Ishikawa (cell line): Measurements from ENCODE around the gene PTHLH.

Experiments used
- CEBPB ChIP-seq: IDR thresholded peaks from 2 replicates; pipeline ENCODE4 v1.6.1; 2012
- CREB1 ChIP-seq: IDR thresholded peaks from 2 replicates; pipeline ENCODE4 v1.6.1; 2012; ENCODE audit warnings: low read depth
- EGR1 ChIP-seq: IDR thresholded peaks from 2 replicates; pipeline ENCODE4 v1.6.1; 2012
- EP300 ChIP-seq: IDR thresholded peaks from 2 replicates; pipeline ENCODE4 v1.6.1; 2012; ENCODE audit warnings: borderline replicate concordance
- FOXM1 ChIP-seq: IDR thresholded peaks from 2 replicates; pipeline ENCODE4 v1.6.1; 2012; ENCODE audit warnings: low read depth, borderline replicate concordance
- NFIC ChIP-seq: IDR thresholded peaks from 2 replicates; pipeline ENCODE4 v1.6.1; 2012
- RAD21 ChIP-seq: IDR thresholded peaks from 2 replicates; pipeline ENCODE4 v1.6.1; 2012; ENCODE audit warnings: low read depth
- TAF1 ChIP-seq: IDR thresholded peaks from 2 replicates; pipeline ENCODE4 v1.6.1; 2012; ENCODE audit warnings: low read depth, mild to moderate bottlenecking
- TCF12 ChIP-seq: IDR thresholded peaks from 2 replicates; pipeline ENCODE4 v1.6.1; 2012; ENCODE audit warnings: low read depth
- TEAD4 ChIP-seq: IDR thresholded peaks from 2 replicates; pipeline ENCODE4 v1.6.1; 2012
- YY1 ChIP-seq: IDR thresholded peaks from 2 replicates; pipeline ENCODE4 v1.6.1; 2012; ENCODE audit warnings: low read depth
- ZBTB7A ChIP-seq: IDR thresholded peaks from 2 replicates; pipeline ENCODE4 v1.6.1; 2012; ENCODE audit warnings: low read depth
- TF ChIP-seq, protein P1 (sequence below): IDR thresholded peaks from 2 replicates; pipeline ENCODE4 v1.6.1; 2012; ENCODE audit warnings: low read depth, mild to moderate bottlenecking
- TF ChIP-seq, protein P2 (sequence below): IDR thresholded peaks from 2 replicates; pipeline ENCODE4 v1.6.1; 2012
- TF ChIP-seq, protein P3 (sequence below): IDR thresholded peaks from 2 replicates; pipeline ENCODE4 v1.6.1; 2012

The PTHLH gene

DNA sequence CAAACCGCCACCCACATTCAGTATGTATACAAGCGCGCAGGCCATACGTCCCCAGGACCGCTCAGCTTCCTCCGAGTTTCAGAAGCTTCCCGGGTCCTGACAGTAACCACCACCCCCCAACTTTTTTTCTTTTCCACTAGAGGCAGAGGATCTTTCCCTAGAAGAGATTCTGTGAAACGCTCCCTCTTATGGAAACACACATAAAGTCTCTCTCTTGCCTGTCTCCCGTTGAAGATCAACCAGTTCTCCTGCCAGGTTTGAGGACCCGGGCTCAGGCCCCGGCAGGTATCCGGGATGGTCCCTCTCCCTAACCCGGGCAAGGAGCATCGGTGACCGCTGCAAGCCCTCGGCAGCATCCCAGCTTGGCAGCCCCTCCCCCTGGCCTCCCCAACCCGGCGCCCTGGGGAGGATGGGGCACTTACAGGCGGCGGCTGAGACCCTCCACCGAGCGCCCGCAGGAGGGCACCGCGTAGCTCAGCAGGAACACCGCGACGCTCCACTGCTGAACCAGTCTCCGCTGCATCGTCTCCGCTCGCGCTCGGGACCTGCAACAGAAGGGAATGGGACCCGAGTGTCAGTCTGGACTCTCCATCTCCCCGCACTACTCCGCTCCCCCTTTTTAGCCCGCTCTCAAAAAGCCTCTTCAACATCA lies 3.4 kb downstream of the PTHLH start:
- TF ChIP-seq EGR1, result no peak
- TF ChIP-seq FOXM1, result no peak
- no peak for TF ChIP-seq YY1
- TF ChIP-seq NFIC, result no peak

- TF ChIP-seq NFIC (peak; percentile 67; the same call in 1 of the 2 replicates), CREB1 (no peak), TAF1 (no peak), EGR1 (no peak)
These were observed 4.9 kb downstream of the PTHLH start for GRCh38 chr12:27967551-27968054.

DNA sequence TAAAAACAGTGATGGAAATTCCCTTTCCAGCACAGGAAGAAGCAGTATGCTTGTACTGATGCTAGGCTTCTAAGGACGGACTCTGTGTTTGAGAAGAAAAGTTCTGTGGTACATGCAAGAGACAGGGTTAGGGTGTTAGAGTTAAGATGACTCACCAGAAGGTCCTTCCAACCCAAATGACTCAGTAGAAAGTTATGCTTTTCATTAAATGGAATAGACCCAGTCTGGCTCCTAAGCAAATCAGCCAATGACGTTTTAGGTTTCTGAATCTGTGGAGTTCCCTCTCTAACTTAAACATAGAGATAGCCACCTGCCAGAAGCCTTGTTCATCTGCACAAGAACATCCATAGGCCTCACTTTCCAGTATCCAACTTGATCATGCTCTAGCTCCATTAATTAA lies 5.7 kb downstream of the PTHLH start:
- TF ChIP-seq EP300, result peak; percentile 30; the same call in 1 of the 2 replicates
- TF ChIP-seq TEAD4, result peak; percentile 57
- TF ChIP-seq, protein P1, sequence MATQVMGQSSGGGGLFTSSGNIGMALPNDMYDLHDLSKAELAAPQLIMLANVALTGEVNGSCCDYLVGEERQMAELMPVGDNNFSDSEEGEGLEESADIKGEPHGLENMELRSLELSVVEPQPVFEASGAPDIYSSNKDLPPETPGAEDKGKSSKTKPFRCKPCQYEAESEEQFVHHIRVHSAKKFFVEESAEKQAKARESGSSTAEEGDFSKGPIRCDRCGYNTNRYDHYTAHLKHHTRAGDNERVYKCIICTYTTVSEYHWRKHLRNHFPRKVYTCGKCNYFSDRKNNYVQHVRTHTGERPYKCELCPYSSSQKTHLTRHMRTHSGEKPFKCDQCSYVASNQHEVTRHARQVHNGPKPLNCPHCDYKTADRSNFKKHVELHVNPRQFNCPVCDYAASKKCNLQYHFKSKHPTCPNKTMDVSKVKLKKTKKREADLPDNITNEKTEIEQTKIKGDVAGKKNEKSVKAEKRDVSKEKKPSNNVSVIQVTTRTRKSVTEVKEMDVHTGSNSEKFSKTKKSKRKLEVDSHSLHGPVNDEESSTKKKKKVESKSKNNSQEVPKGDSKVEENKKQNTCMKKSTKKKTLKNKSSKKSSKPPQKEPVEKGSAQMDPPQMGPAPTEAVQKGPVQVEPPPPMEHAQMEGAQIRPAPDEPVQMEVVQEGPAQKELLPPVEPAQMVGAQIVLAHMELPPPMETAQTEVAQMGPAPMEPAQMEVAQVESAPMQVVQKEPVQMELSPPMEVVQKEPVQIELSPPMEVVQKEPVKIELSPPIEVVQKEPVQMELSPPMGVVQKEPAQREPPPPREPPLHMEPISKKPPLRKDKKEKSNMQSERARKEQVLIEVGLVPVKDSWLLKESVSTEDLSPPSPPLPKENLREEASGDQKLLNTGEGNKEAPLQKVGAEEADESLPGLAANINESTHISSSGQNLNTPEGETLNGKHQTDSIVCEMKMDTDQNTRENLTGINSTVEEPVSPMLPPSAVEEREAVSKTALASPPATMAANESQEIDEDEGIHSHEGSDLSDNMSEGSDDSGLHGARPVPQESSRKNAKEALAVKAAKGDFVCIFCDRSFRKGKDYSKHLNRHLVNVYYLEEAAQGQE, result no peak
- TF ChIP-seq NFIC, result peak; percentile 32; the same call in 1 of the 2 replicates

DNA sequence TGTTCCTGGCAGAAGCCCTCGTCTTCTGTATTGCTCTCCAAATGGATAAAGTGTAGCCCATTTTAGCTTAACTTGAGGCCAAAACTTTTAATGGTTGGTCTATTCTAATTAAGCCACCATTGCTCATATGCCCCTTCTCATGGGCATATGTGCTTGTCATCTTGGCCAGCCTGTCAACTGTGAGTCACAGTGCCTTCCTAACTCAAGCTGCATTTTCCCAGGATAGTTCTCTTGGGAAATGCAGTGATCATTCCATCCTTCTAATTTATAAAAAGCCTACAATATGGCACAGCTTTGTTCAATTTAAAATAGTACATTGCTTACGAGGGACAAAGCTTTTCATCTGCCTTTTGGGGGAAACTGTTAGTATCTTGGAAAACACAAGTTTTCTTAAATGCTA lies 6.6 kb downstream of the PTHLH start:
- TF ChIP-seq FOXM1 (no peak), TCF12 (no peak), ZBTB7A (no peak), NFIC (no peak), CEBPB (no peak)
- TF ChIP-seq, protein P1, result no peak

- TF ChIP-seq RAD21 (no peak), TEAD4 (peak; percentile 67), EP300 (0 out of 2 replicates have a peak, but pooled peaks have one; percentile 40), CEBPB (no peak)
- TF ChIP-seq, protein P2, sequence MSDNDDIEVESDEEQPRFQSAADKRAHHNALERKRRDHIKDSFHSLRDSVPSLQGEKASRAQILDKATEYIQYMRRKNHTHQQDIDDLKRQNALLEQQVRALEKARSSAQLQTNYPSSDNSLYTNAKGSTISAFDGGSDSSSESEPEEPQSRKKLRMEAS, result peak; percentile 57; the same call in 1 of the 2 replicates
- TF ChIP-seq, protein P3, sequence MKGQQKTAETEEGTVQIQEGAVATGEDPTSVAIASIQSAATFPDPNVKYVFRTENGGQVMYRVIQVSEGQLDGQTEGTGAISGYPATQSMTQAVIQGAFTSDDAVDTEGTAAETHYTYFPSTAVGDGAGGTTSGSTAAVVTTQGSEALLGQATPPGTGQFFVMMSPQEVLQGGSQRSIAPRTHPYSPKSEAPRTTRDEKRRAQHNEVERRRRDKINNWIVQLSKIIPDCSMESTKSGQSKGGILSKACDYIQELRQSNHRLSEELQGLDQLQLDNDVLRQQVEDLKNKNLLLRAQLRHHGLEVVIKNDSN, result 0 out of 2 replicates have a peak, but pooled peaks have one; percentile 27
These were observed 7.1 kb downstream of the PTHLH start for GRCh38 chr12:27965411-27965810.

DNA sequence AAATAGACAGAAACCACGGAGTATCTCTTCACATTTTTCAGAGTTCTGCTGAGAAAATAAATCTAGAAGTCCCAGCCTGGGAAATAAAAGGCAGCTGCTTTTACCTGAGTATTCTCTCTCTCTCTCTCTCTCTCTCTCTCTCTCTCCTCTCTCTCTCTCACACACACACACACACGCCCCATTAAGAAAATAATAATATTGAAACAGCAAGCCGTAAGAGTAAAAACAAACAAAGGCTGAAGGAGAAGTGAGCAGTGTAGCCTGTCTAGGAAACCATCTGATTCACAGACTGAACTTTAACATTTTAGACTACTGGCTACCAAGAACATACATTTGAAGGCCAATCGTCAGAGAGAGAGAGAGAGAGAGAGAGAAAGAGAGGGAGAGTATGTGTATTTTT lies 8.4 kb downstream of the PTHLH start:
- no peak for TF ChIP-seq EGR1
- no peak for TF ChIP-seq TAF1
- no peak for TF ChIP-seq NFIC
- no peak for TF ChIP-seq YY1
- no peak for TF ChIP-seq CREB1
- TF ChIP-seq, protein P3, result no peak
- no peak for TF ChIP-seq FOXM1
- TF ChIP-seq RAD21, result no peak
- TF ChIP-seq, protein P1, result no peak
- TF ChIP-seq EP300, result no peak
- no peak for TF ChIP-seq TCF12
- no peak for TF ChIP-seq TEAD4
- TF ChIP-seq ZBTB7A, result no peak
- TF ChIP-seq CEBPB, result no peak
- TF ChIP-seq, protein P2, result no peak
